ENCODE data around the gene TRPM2. TPM values are rescaled to one million over a fixed set of nuclear protein-coding genes. Genes with fewer than 3 reads are reported as not detected.

The TRPM2 gene
- total and polyA plus RNA-seq, 10 of the 15 experiments (the other 5 are each of a cell fraction or from before 2014, with no cell fraction given): 0.03 to 9.1 (median 2.6) TPM

GRCh38 chr21:44383216-44383615, 29.8 kb downstream of the TRPM2 start:
- Histone ChIP-seq H3K9ac (ENCODE audit: control insufficient read depth, insufficient read depth, low read length) (no peak overlapping the region), H3K4me3 (no peak overlapping the region), H3K4me1 (ENCODE audit: control insufficient read depth, insufficient read depth, low read length) (no peaks in the 10 kb centered on the region), H3K79me2 (ENCODE audit: control insufficient read depth, insufficient read depth, low read length) (no peaks in the 10 kb centered on the region), H3K27ac (ENCODE audit: control insufficient read depth, insufficient read depth) (no peak overlapping the region), H3K9me3 (replicated peaks; ENCODE audit: control insufficient read depth, insufficient read depth, low read length) (peaks cover 6% of the 10 kb centered on the region; the same call in 1 of the 3 replicates), H3K27me3 (replicated peaks in 1 of 2; ENCODE audit: control insufficient read depth in 2 of 2, insufficient read depth in 2 of 2, low read length in 1 of 2) (no peaks in the 10 kb centered on the region), H4K20me1 (ENCODE audit: control insufficient read depth, insufficient read depth) (no peaks in the 10 kb centered on the region), H2AFZ (ENCODE audit: control insufficient read depth, low read depth, low read length) (no peak overlapping the region), H3K4me2 (ENCODE audit: control insufficient read depth, insufficient read depth) (no peak overlapping the region), H3K36me3 (ENCODE audit: control insufficient read depth in 2 of 2, insufficient read depth in 2 of 2, low read length in 1 of 2) (no peaks in the 10 kb centered on the region; a peak in 1 of 4 replicates)
- WGBS (ENCODE audit: insufficient coverage, insufficient replicate concordance, low lambda C conversion rate, missing lambda C conversion rate): 67% methylated on average over 4 of the region's 4 CpGs
- BruUV-seq (replicated peaks): no TSS peak
- RAD21 ChIA-PET (ENCODE audit: unreplicated experiment): no interaction called here
- POLR2A ChIA-PET: no interaction called here
- CTCF ChIA-PET: interaction anchor here (0.6 kb wide), 1 partner anchor 97 kb away, joined by 3 read pairs; no protein-coding TSS in a partner anchor
- no peak for FAIRE-seq
- intact Hi-C loops (cut with micrococcal nuclease; ENCODE audit: unreplicated experiment): no loop called here
- no peak for DNase-seq (ENCODE audit: low read depth, low spot score)
- ATAC-seq: no peak
- SMC1A ChIA-PET (ENCODE audit: uncharacterized antibody, unreplicated experiment): no interaction called here
- TF ChIP-seq ZNF622 (IDR thresholded peaks at IDR 0.05) (no peak), ZNF217 (IDR thresholded peaks at IDR 0.05) (no peak)
- in situ Hi-C loops (cut with MboI): no loop called here

- no peaks in the 10 kb centered on the region; a peak in 1 of 4 replicates for H3K36me3 ChIP-seq (ENCODE audit: control insufficient read depth in 2 of 2, insufficient read depth in 2 of 2, low read length in 1 of 2)
- DNase-seq (ENCODE audit: low read depth, low spot score): no peak
- H3K4me3 ChIP-seq: no peak overlapping the region
- no peak overlapping the region for H3K4me2 ChIP-seq (ENCODE audit: control insufficient read depth, insufficient read depth)
- H3K27ac ChIP-seq (ENCODE audit: control insufficient read depth, insufficient read depth): no peak overlapping the region
- no peaks in the 10 kb centered on the region for H3K79me2 ChIP-seq (ENCODE audit: control insufficient read depth, insufficient read depth, low read length)
- WGBS (ENCODE audit: insufficient coverage, insufficient replicate concordance, low lambda C conversion rate, missing lambda C conversion rate): 27% methylated on average over 2 of the region's 2 CpGs
- peaks cover 6% of the 10 kb centered on the region; the same call in 1 of the 3 replicates for H3K9me3 ChIP-seq (replicated peaks; ENCODE audit: control insufficient read depth, insufficient read depth, low read length)
- ChIA-PET RAD21 (ENCODE audit: unreplicated experiment) (no interaction called here), POLR2A (no interaction called here), CTCF (no interaction called here), SMC1A (ENCODE audit: uncharacterized antibody, unreplicated experiment) (no interaction called here)
- ATAC-seq: no peak
- no peaks in the 10 kb centered on the region for H4K20me1 ChIP-seq (ENCODE audit: control insufficient read depth, insufficient read depth)
- in situ Hi-C loops (cut with MboI) (no loop called here), intact Hi-C loops (cut with micrococcal nuclease; ENCODE audit: unreplicated experiment) (no loop called here)
- H3K9ac ChIP-seq (ENCODE audit: control insufficient read depth, insufficient read depth, low read length): no peak overlapping the region
- no peaks in the 10 kb centered on the region for H3K4me1 ChIP-seq (ENCODE audit: control insufficient read depth, insufficient read depth, low read length)
- TF ChIP-seq IRF5 (IDR thresholded peaks at IDR 0.05; ENCODE audit: borderline replicate concordance) (no peak), WRNIP1 (IDR thresholded peaks at IDR 0.05; ENCODE audit: borderline replicate concordance, low read depth, low read length) (no peak), SPI1 (IDR thresholded peaks at IDR 0.05; ENCODE audit: borderline replicate concordance, insufficient read depth, low read depth, low read length) (no peak), DPF2 (IDR thresholded peaks at IDR 0.05) (no peak), HDAC6 (IDR thresholded peaks at IDR 0.05; ENCODE audit: unreplicated experiment) (no peak), EP300 (IDR thresholded peaks at IDR 0.05; ENCODE audit: borderline replicate concordance in 1 of 2, control insufficient read depth in 1 of 2, low read depth in 2 of 2, low read length in 2 of 2) (no peak), POU2F2 (IDR thresholded peaks at IDR 0.05; ENCODE audit: borderline replicate concordance, low read depth, low read length) (no peak), FOS (IDR thresholded peaks at IDR 0.05; ENCODE audit: borderline replicate concordance, extremely low read depth, insufficient read length) (no peak), CHD4 (IDR thresholded peaks at IDR 0.05) (no peak), FOXK2 (IDR thresholded peaks at IDR 0.05) (no peak), BRCA1 (IDR thresholded peaks at IDR 0.05; ENCODE audit: low read depth, low read length) (no peak)
- no TSS peak for BruUV-seq (replicated peaks)
- no peak for FAIRE-seq
- H2AFZ ChIP-seq (ENCODE audit: control insufficient read depth, low read depth, low read length): no peak overlapping the region
- H3K27me3 ChIP-seq (replicated peaks in 1 of 2; ENCODE audit: control insufficient read depth in 2 of 2, insufficient read depth in 2 of 2, low read length in 1 of 2): no peaks in the 10 kb centered on the region
Observed at GRCh38 chr21:44384968-44385367, 31.5 kb downstream of the TRPM2 start.
